ENCODE data around the gene RNU6-1. TPM values are rescaled to one million over a fixed set of nuclear protein-coding genes. Genes with fewer than 3 reads are reported as not detected.
A peak's percentile ranks its signal among the peaks of the same experiment; 100 is the strongest.

The RNU6-1 gene
- total RNA-seq, 3 donors from 2014 or later, result not detected

DNA sequence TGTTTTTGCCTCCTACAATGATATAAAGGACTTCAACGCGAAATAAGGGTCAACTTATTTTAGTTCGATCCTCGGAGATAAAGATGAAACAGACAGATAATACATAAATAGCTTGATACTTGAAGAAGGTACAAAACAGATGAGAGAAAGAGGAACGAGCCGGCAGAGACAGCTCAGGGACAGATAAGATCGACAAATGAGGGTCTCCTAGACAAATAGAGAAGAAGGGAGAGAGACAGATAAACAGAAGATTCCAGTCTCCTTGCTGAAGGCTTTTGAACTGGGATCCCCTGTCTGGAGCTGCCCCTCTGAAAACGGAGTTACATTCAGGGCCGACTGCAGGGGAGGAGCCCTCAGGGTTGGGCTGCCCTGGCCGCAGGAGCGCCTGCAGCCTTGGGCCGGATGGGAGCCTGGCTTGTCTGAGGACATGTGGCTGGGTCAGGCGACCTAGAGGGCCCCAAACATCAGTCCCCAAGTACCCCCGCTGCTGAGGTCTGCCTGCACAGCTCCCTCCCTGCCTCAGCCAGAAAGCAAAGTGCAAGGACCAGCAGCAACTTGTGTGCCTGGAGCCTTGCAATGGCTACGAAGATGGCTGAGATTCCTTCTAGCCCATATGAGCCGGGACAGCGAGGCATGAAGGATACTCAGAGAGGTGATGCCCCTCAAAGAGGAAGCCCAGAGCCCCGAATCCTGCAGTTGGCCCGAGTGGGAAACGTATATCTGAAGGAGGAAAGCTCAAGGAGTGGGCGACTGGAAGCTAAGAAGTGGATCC lies 15.5 kb downstream of the RNU6-1 start:
- Histone ChIP-seq H3K4me3 (no peak overlapping the region), H3K36me3 (no peaks in the 10 kb centered on the region), H3K27ac (no peak overlapping the region), H3K27me3 (peaks cover 37 to 100% of the 10 kb centered on the region in 2 donors), H3K4me1 (peaks cover 7 to 30% of the 10 kb centered on the region in 2 donors), H3K9me3 (no peaks in the 10 kb centered on the region)
- peak in 1 of 2 donors; percentile 27 for DNase-seq (ENCODE audit: low spot score in 2 of 2)
- intact Hi-C loops (cut with DNase I; ENCODE audit: low total_unique reads), result no loop called here
- TF ChIP-seq POLR2A (IDR thresholded peaks at IDR 0.05), result no peak
- TF ChIP-seq CTCF (IDR thresholded peaks at IDR 0.05), result no peak
- no peak for TF ChIP-seq POLR2AphosphoS5 (IDR thresholded peaks at IDR 0.05)

GRCh38 chr15:67823314-67824196 lies 16.3 kb downstream of the RNU6-1 start:
- H3K4me3 ChIP-seq, result peak overlapping the region in 2 of 3 donors; percentile 24 to 57
- peaks cover 7 to 26% of the 10 kb centered on the region in 2 donors for H3K4me1 ChIP-seq

GRCh38 chr15:67822537-67823313 lies 17.1 kb downstream of the RNU6-1 start:
- Histone ChIP-seq H3K27ac (no peak overlapping the region), H3K27me3 (peaks cover 28 to 96% of the 10 kb centered on the region in 2 donors), H3K4me3 (peak overlapping the region in 1 of 3 donors; percentile 57), H3K36me3 (no peaks in the 10 kb centered on the region), H3K9me3 (no peaks in the 10 kb centered on the region), H3K4me1 (peaks cover 7 to 18% of the 10 kb centered on the region in 2 donors)
- DNase-seq (ENCODE audit: low spot score in 2 of 2), result no peak
- TF ChIP-seq CTCF (IDR thresholded peaks at IDR 0.05) (no peak), POLR2A (IDR thresholded peaks at IDR 0.05) (no peak), POLR2AphosphoS5 (IDR thresholded peaks at IDR 0.05) (no peak)
- intact Hi-C loops (cut with DNase I; ENCODE audit: low total_unique reads), result no loop called here

More at GRCh38 chr15:67823314-67824196, 16.3 kb downstream of the RNU6-1 start:
- Histone ChIP-seq H3K9me3 (no peaks in the 10 kb centered on the region), H3K27me3 (peaks cover 31 to 98% of the 10 kb centered on the region in 2 donors), H3K36me3 (no peaks in the 10 kb centered on the region), H3K27ac (no peak overlapping the region)
- DNase-seq (ENCODE audit: low spot score in 2 of 2), result no peak
- intact Hi-C loops (cut with DNase I; ENCODE audit: low total_unique reads), result no loop called here
- TF ChIP-seq POLR2AphosphoS5 (IDR thresholded peaks at IDR 0.05) (no peak), CTCF (IDR thresholded peaks at IDR 0.05) (no peak), POLR2A (IDR thresholded peaks at IDR 0.05) (no peak)

GRCh38 chr15:67821784-67822440 lies 17.9 kb downstream of the RNU6-1 start:
- TF ChIP-seq POLR2AphosphoS5 (IDR thresholded peaks at IDR 0.05), result no peak
- TF ChIP-seq POLR2A (IDR thresholded peaks at IDR 0.05), result no peak
- TF ChIP-seq CTCF (IDR thresholded peaks at IDR 0.05), result no peak
- peaks cover 21 to 90% of the 10 kb centered on the region in 2 donors for H3K27me3 ChIP-seq
- H3K36me3 ChIP-seq, result no peaks in the 10 kb centered on the region
- no peak for DNase-seq (ENCODE audit: low spot score in 2 of 2)
- H3K27ac ChIP-seq, result no peak overlapping the region
- no peaks in the 10 kb centered on the region for H3K9me3 ChIP-seq
- H3K4me1 ChIP-seq, result peaks cover 7 to 18% of the 10 kb centered on the region in 2 donors
- no peak overlapping the region for H3K4me3 ChIP-seq
- intact Hi-C loops (cut with DNase I; ENCODE audit: low total_unique reads), result no loop called here

Data from breast epithelium (tissue), 4 donors.